Neural cell (in vitro differentiated cells): ENCODE results near the gene ERCC5. TPM values are rescaled to one million over a fixed set of nuclear protein-coding genes. Genes with fewer than 3 reads are reported as not detected.

Source experiments
- H2AFZ ChIP-seq: fragments of 200-600, 300-800 bp; sonication (generic), shearing (Covaris generic); 2 replicates; pipeline ENCODE4 v1.6.0; 2014; ENCODE audit warnings: low read depth, mild to moderate bottlenecking, antibody characterized with exemption, low read length, moderate library complexity
- H3F3A ChIP-seq: fragments of 200-600 bp; shearing (Covaris generic); 2 replicates; pipeline ENCODE4 v1.6.1; 2016; ENCODE audit warnings: mild to moderate bottlenecking, moderate library complexity, mixed read lengths, antibody characterized with exemption, low read length; ENCODE audit not compliant: insufficient read depth, poor library complexity, severe bottlenecking
- H3K27ac ChIP-seq: fragments of 200-600, 300-800 bp; sonication (generic), shearing (Covaris generic); 2 replicates; pipeline ENCODE4 v1.5.1; 2014; ENCODE audit warnings: mild to moderate bottlenecking, low read length, moderate library complexity
- H3K27me3 ChIP-seq: fragments of 300-800, 200-600 bp; sonication (generic), shearing (Covaris generic); 2 replicates; pipeline ENCODE4 v1.6.0; 2014; ENCODE audit warnings: mild to moderate bottlenecking, low read depth, low read length, moderate library complexity; ENCODE audit not compliant: insufficient read depth
- H3K36me3 ChIP-seq: fragments of 300-800, 200-600 bp; sonication (generic), shearing (Covaris generic); 2 replicates; pipeline ENCODE4 v1.5.1; 2014; ENCODE audit warnings: mild to moderate bottlenecking, antibody characterized with exemption, low read length, moderate library complexity; ENCODE audit not compliant: insufficient read depth
- H3K4me2 ChIP-seq: fragments of 300-800, 200-600 bp; sonication (generic), shearing (Covaris generic); 2 replicates; pipeline ENCODE4 v1.6.0; 2014; ENCODE audit warnings: mild to moderate bottlenecking, low read length
- H3K4me3 ChIP-seq: fragments of 300-800, 200-600 bp; sonication (generic), shearing (Covaris generic); 2 replicates; pipeline ENCODE4 v1.5.1; 2014; ENCODE audit warnings: mild to moderate bottlenecking, low read length, moderate library complexity
- H3K79me2 ChIP-seq: fragments of 200-600 bp; shearing (Covaris generic); replicated peaks from 2 replicates; pipeline ENCODE4 v1.6.0; 2014; ENCODE audit warnings: mild to moderate bottlenecking, low read length, moderate library complexity; ENCODE audit not compliant: insufficient read depth
- H3K9ac ChIP-seq: fragments of 300-800, 200-600 bp; sonication (generic), shearing (Covaris generic); 2 replicates; pipeline ENCODE4 v1.6.1; 2016; ENCODE audit warnings: mild to moderate bottlenecking, low read length, mixed read lengths
- H3K9me2 ChIP-seq: fragments of 200-600 bp; shearing (Covaris generic); 2 replicates; pipeline ENCODE4 v1.6.1; 2016; ENCODE audit warnings: mild to moderate bottlenecking, low read length, mixed read lengths; ENCODE audit not compliant: insufficient read depth
- H3K9me3 ChIP-seq: fragments of 200-600, 300-800 bp; sonication (generic), shearing (Covaris generic); 2 replicates; pipeline ENCODE4 v1.6.1; 2016; ENCODE audit warnings: mild to moderate bottlenecking, mixed run types, low read length, moderate library complexity, mixed read lengths
- H4K20me1 ChIP-seq: fragments of 200-600 bp; shearing (Covaris generic); 2 replicates; pipeline ENCODE4 v1.6.1; 2016; ENCODE audit warnings: mild to moderate bottlenecking, mixed run types; ENCODE audit not compliant: insufficient read depth
- EP300 ChIP-seq: fragments of 450-650 bp; conservative IDR thresholded peaks from 2 replicates; pipeline ENCODE4 v1.6.1; 2014; ENCODE audit warnings: antibody characterized with exemption, mild to moderate bottlenecking, moderate library complexity; ENCODE audit not compliant: poor library complexity, severe bottlenecking
- EZH2 ChIP-seq: fragments of 200-600, 300-800 bp; shearing (Covaris generic), sonication (generic); IDR thresholded peaks from 2 replicates; pipeline ENCODE4 v1.6.1; 2014; ENCODE audit warnings: antibody characterized with exemption, low read length, borderline replicate concordance, mild to moderate bottlenecking; ENCODE audit not compliant: insufficient read depth, poor library complexity, severe bottlenecking
- MXI1 ChIP-seq: fragments of 450-650 bp; conservative IDR thresholded peaks from 2 replicates; pipeline ENCODE4 v1.6.1; 2014; ENCODE audit warnings: antibody characterized with exemption, mild to moderate bottlenecking; ENCODE audit not compliant: poor library complexity, severe bottlenecking
- POLR2AphosphoS5 ChIP-seq: IDR thresholded peaks from 2 replicates; pipeline ENCODE4 v1.6.1; 2012
- RAD21 ChIP-seq: fragments of 450-650 bp; conservative IDR thresholded peaks from 2 replicates; pipeline ENCODE4 v1.6.1; 2014; ENCODE audit warnings: antibody characterized with exemption, mild to moderate bottlenecking, moderate library complexity
- SMC3 ChIP-seq: fragments of 450-650 bp; conservative IDR thresholded peaks from 2 replicates; pipeline ENCODE4 v1.6.1; 2014; ENCODE audit warnings: antibody characterized with exemption, mild to moderate bottlenecking, moderate library complexity; ENCODE audit not compliant: poor library complexity
- TAF1 ChIP-seq: IDR thresholded peaks from 2 replicates; pipeline ENCODE4 v1.6.1; 2012; ENCODE audit warnings: low read depth
- polyA plus RNA-seq: library from polyadenylated mRNA; depleted of rRNA; stranded (reverse); fragments of >200 nt; gene quantifications from 2 replicates; pipeline ENCODE4 v1.2.3, GENCODE V29; 2014
- TF ChIP-seq, protein P1 (sequence below): IDR thresholded peaks from 2 replicates; pipeline ENCODE4 v1.6.1; 2012; ENCODE audit warnings: borderline replicate concordance
- TF ChIP-seq, protein P2 (sequence below): fragments of 450-650 bp; IDR thresholded peaks from 2 replicates; pipeline ENCODE4 v1.5.1; 2014; ENCODE audit warnings: antibody characterized with exemption, mild to moderate bottlenecking, moderate library complexity; ENCODE audit not compliant: poor library complexity, severe bottlenecking

Gene ERCC5
- polyA plus RNA-seq, 1 donor from 2014 or later: 67.5 TPM

DNA sequence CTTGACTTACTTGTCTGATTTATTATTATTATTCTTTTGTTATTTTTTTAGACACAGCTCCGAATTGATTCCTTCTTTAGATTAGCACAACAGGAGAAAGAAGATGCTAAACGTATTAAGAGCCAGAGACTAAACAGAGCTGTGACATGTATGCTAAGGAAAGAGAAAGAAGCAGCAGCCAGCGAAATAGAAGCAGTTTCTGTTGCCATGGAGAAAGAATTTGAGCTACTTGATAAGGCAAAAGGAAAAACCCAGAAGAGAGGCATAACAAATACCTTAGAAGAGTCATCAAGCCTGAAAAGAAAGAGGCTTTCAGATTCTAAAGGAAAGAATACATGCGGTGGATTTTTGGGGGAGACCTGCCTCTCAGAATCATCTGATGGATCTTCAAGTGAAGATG, 29.4 kb downstream of the ERCC5 start:
- Histone ChIP-seq H3K9me2 (no peaks in the 10 kb centered on the region), H3K79me2 (no peaks in the 10 kb centered on the region), H3K36me3 (peaks cover 7% of the 10 kb centered on the region), H3K9me3 (no peaks in the 10 kb centered on the region), H3K4me2 (no peak overlapping the region), H3F3A (no peaks in the 10 kb centered on the region), H2AFZ (no peak overlapping the region), H3K27me3 (no peaks in the 10 kb centered on the region), H4K20me1 (no peaks in the 10 kb centered on the region), H3K27ac (no peak overlapping the region), H3K4me3 (no peak overlapping the region), H3K9ac (no peak overlapping the region)
- TF ChIP-seq RAD21 (no peak), EP300 (no peak), SMC3 (no peak), POLR2AphosphoS5 (no peak), TAF1 (no peak), EZH2 (no peak), MXI1 (no peak)
- TF ChIP-seq, protein P1, sequence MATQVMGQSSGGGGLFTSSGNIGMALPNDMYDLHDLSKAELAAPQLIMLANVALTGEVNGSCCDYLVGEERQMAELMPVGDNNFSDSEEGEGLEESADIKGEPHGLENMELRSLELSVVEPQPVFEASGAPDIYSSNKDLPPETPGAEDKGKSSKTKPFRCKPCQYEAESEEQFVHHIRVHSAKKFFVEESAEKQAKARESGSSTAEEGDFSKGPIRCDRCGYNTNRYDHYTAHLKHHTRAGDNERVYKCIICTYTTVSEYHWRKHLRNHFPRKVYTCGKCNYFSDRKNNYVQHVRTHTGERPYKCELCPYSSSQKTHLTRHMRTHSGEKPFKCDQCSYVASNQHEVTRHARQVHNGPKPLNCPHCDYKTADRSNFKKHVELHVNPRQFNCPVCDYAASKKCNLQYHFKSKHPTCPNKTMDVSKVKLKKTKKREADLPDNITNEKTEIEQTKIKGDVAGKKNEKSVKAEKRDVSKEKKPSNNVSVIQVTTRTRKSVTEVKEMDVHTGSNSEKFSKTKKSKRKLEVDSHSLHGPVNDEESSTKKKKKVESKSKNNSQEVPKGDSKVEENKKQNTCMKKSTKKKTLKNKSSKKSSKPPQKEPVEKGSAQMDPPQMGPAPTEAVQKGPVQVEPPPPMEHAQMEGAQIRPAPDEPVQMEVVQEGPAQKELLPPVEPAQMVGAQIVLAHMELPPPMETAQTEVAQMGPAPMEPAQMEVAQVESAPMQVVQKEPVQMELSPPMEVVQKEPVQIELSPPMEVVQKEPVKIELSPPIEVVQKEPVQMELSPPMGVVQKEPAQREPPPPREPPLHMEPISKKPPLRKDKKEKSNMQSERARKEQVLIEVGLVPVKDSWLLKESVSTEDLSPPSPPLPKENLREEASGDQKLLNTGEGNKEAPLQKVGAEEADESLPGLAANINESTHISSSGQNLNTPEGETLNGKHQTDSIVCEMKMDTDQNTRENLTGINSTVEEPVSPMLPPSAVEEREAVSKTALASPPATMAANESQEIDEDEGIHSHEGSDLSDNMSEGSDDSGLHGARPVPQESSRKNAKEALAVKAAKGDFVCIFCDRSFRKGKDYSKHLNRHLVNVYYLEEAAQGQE: no peak
- TF ChIP-seq, protein P2, sequence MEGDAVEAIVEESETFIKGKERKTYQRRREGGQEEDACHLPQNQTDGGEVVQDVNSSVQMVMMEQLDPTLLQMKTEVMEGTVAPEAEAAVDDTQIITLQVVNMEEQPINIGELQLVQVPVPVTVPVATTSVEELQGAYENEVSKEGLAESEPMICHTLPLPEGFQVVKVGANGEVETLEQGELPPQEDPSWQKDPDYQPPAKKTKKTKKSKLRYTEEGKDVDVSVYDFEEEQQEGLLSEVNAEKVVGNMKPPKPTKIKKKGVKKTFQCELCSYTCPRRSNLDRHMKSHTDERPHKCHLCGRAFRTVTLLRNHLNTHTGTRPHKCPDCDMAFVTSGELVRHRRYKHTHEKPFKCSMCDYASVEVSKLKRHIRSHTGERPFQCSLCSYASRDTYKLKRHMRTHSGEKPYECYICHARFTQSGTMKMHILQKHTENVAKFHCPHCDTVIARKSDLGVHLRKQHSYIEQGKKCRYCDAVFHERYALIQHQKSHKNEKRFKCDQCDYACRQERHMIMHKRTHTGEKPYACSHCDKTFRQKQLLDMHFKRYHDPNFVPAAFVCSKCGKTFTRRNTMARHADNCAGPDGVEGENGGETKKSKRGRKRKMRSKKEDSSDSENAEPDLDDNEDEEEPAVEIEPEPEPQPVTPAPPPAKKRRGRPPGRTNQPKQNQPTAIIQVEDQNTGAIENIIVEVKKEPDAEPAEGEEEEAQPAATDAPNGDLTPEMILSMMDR: no peak

DNA sequence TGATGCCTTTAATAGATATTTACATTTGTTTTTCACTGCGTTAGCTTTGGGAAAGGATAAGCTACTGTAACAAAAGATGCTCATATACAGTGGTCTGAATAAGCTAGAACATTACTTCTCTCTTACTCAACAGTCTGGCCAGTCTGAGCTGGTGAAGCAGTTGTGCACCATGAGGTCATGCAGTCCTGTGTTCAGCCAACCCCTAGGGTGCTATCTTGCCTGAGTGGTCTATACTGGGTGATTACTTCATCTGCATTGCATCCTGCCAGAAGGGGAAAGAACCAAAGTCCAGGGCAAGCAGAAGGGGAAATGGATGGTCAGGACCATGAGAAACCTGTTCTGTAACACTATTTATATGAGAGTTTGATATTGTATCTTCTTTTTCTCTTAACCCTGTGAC, 31.5 kb downstream of the ERCC5 start:
- H3K9ac ChIP-seq: no peak overlapping the region
- H3K36me3 ChIP-seq: peaks cover 7% of the 10 kb centered on the region
- TF ChIP-seq, protein P1: no peak
- no peak for TF ChIP-seq MXI1
- TF ChIP-seq RAD21: no peak
- TF ChIP-seq EZH2: no peak
- no peak for TF ChIP-seq POLR2AphosphoS5
- TF ChIP-seq, protein P2: no peak
- no peak for TF ChIP-seq TAF1
- no peak for TF ChIP-seq EP300
- no peak for TF ChIP-seq SMC3
- no peak overlapping the region for H3K4me3 ChIP-seq
- H3K9me3 ChIP-seq: no peaks in the 10 kb centered on the region
- no peaks in the 10 kb centered on the region for H3K9me2 ChIP-seq
- H3F3A ChIP-seq: no peaks in the 10 kb centered on the region
- H3K4me2 ChIP-seq: no peak overlapping the region
- no peaks in the 10 kb centered on the region for H3K27me3 ChIP-seq
- H3K79me2 ChIP-seq: no peaks in the 10 kb centered on the region
- H4K20me1 ChIP-seq: no peaks in the 10 kb centered on the region
- H3K27ac ChIP-seq: no peak overlapping the region
- H2AFZ ChIP-seq: no peak overlapping the region
